HG03066 (cell line): Measurements from ENCODE around the gene GYPE.
"Not testable (repeated sequence)": the region's sequence is repeated elsewhere in the genome, so short reads cannot be mapped to it uniquely, and the experiment has no call there.

ENCODE experiments used
- ATAC-seq: cut with Tn5 transposase; IDR thresholded peaks from one replicate; pipeline ENCODE4 v1.9.1; 2021; ENCODE audit warnings: low read depth; ENCODE audit not compliant: unreplicated experiment

GYPE gene

DNA sequence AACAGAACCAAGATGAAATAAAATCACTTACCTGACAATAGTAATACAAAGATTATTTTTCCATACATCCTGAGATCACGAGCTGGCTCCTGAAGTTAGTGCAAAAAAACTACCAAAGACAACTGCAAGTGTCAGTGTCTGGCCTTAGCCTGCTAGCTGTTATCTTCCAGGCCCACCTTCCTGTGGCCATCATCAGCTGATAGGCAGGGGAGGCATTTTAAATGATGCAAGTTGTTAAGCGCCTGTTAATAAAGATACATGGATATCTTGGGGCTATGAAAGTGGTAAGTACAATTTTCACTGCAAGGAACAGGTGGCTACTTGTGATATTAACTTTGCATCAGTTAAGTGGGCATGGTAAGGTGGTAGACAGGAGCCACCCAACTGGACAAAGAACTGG is at the start of gene GYPE:
Gene GYPE (minus strand): TSS at position 120 of the 400 bp plus-strand sequence. CDS start 52 bp downstream, at position 68.
- not testable (repeated sequence) for ATAC-seq

DNA sequence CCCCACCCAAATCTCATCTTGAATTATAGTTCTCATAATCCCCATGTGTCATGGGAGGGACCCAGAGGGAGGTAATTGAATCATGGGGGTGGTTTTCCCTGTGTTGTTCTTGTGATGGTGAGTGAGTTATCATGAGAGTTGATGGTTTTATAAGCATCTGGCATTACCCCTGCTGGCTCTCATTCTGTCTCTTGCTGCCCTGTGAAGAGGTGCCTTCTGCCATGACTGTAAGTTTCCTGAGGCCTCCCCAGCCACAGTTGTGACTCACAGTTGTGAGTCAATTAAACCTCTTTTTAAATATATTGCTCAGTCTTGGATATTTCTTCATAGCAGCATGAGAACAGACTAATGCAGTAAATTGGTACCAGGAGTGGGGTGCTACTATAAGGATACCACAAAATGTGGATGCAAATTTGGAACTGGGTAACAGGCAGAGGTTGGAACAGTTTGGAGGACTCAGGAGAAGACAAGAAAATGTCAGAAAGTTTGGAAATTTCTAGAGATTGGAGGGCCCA is 46.2 kb upstream of the GYPE start:
- ATAC-seq, result not testable (repeated sequence)

DNA sequence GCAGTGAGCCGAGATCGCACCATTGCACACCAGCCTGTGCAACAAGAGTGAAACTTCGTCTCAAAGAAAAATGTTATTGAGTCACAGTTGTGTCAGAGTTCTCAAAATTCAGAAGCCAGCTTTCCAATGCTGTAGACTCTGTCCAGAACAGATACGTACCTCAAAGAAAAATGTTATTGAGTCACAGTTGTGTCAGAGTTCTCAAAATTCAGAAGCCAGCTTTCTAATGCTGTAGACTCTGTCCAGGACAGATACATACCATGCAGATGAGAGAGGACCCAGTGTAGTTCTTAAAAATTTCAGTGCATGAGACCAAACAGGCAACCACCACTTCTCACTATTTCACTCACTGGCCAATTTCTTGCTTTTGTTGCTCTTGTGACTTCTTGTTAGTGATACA is 45.6 kb upstream of the GYPE start:
- ATAC-seq, result not testable (repeated sequence)

DNA sequence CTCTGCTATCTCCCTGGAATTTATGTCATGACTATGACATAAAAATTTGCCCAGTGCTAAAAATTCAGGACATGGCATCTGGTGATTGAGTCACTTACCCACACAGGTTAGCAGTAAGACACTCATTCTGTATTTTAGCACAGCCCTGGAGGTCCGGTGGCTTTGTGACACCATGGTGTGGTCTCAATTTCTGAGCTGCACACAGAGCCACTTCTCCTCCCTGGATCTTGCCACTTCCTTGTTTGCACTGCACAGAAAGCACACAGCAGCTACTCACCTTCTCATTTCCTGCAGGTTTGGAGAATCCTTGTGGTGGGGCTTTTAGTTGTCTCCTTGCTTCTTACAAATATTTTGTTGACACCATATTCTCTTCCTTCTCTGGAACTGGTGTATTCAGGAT is 44.8 kb upstream of the GYPE start:
- not testable (repeated sequence) for ATAC-seq

DNA sequence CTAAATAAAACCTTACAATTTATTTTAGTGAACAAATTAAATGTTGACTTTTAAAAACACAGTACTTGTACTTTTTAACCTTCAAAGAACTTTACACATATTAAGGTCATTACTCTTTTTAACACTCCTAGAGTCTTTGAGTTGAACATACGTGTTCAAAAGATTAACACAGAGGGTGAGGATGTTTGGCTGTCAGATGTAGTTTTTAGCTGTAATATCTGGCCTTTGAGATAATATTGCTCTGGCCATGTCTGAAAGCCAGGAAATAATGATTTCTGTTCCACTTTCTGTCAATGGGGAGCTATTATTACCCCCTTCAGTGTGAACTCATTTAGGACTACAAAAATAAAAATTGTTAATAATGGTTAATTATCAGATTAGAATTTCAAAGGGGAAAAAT is 42.1 kb upstream of the GYPE start:
- not testable (repeated sequence) for ATAC-seq

DNA sequence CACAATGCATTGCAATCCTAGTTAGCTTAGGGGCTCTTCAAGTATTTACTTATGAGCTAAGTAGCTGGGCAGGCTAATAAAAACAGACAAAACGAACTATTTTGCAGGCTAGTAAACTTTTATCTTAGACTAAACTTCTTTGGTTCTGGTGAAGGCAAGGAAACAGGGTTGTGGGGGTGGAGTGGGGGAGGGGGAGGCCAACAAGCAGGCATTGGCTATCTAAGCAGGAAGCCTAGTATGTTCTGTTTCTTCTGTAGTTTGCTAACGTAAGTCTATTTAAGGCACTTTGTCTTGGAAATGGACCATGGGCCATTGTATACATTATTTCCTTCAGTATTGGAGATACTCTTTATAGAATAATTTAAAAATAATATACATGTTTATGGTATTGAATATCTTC is 35.3 kb upstream of the GYPE start:
- ATAC-seq, result not testable (repeated sequence)

DNA sequence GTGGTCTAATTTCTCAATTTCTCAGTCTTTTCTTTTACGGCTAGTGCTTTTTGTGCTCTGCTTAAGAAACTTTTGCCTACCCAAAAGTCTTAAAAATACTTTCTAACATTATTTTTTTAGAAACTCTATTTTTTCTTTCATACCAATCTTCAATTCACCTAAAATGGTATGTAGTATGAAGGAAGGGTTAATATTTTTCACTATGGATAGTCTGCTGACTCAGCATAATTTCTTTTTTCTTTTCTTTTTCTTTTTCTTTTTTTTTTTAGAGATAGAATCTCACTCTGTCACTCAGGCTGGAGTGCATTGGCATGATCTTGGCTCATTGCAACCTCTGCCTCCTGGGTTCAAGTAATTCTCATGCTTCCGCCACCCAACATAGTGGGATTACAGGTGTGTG is 34.2 kb upstream of the GYPE start:
- ATAC-seq, result no peak

DNA sequence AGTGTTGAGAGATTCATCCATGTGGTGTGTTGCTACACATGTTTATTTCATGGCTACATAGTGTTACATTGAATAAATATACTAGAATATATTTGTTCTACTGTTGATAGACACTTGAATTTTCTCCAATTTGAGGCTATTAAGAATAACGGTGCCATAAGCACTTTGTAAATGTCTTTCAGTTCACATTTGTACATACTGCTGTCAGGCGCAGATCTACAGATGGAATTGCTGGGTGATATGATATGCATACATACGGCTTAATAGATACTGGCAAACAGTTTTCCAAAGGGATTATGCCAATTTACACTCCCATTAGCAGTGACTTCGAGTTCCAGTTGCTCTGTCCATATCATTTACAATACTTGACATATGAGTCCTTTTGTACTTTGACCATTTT is 33.5 kb upstream of the GYPE start:
- not testable (repeated sequence) for ATAC-seq

DNA sequence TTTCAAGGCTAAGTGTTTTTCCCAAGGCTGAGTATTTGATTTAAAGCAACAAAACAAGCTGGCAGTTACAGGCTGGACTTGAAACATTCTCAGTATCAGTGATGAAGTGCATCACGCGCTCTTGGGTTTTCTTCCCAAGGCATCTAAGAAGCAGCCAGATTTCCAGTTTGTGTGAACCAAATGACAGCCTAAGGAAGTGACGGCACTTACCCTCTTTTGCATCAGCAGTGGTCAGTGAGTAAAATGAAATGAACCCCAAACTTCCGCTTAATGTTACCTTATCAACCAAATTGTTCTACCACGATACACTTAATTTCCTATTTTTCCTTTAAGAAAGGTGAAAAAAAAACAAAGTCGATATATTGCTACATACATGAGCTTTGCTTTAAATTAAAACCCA is 15.8 kb upstream of the GYPE start:
- no peak for ATAC-seq

DNA sequence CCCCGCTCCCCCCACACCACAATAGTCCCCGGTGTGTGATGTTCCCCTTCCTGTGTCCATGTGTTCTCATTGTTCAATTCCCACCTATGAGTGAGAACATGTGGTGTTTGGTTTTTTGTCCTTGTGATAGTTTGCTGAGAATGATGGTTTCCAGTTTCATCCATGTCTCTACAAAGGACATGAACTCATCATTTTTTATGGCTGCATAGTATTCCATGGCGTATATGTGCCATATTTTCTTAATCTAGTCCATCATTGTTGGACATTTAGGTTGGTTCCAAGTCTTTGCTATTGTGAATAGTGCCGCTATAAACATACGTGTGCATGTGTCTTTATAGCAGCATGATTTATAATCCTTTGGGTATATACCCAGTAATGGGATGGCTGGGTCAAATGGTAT is 11.1 kb upstream of the GYPE start:
- ATAC-seq, result not testable (repeated sequence)

DNA sequence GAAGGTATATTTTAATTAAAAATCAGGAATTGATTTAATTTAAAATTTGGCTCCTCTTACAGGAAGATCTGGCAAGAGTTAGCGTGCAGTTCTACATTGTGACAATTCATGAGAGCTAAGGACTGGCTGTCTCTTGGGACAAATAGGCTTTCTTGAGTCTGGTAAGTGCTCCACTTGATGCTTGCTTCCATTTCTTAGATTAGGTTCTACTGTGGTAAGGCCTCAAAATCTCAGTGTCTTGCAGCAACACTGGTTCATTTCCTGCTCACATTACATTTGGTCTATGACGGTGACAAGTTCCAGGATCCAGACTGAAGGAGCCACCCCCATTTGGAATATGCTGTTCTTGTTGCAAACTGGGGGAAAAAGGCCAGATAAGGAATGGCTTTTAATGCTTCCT is 7.1 kb upstream of the GYPE start:
- not testable (repeated sequence) for ATAC-seq

DNA sequence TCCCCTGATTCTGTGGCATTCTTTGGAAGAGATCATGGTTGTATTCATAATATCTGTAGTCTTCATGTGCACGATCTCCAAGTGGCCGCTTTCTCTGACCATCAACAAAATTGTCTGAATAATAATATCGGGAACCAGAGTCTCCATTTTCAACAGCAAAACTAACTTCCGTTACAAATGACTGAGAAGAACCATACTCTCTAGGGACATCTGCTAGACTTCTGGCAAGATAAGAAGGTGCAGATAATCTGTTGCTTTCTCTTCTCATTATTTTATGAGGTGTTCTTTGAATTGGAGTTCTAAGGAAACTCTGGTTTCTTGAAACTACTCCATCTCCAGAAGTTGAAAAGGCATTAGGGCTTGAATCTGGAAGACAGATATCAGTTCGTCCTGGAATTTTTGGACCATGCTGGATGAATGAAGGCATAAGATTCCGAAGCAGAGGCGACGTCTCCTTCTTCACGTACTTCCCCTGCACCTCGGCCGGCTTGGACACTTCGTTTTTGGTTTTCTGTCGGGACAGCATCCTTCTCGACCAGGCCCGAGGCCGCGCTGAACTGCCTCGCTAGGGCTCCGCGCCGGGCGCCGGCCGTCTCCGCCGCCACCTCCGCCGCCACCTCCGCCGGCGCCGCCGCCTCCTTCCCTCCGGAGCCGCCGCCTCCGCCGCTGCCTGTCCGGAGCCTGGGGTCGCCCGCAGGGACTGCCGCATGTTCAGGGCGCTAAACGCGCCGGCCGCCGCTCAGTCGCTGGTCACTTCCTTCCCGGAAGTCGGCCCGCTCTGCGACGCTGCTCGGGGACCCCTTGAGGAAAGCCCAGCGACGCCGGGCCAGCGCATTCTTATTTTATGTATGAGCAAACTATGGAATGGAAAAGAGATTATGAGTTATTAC is 6.4 kb upstream of the GYPE start:
- ATAC-seq, result peak; percentile 70

DNA sequence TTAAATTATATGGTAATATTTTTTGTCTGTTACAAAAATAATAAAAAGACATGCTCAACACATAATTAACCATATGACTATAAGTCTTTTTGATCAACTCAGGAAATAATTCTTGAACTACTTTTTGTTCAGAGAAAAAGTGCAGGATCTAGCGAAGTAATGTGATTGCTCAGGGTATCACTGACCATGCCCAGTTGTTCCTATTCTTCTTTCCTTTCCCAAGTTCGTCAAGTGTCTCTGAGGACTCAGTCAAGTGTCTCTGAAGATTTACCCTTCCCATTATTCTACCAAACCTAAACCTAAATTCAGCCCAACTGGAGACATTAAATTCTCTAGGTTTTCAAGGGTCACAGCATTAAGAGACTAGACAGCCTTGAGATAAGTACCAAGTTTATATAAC is 5.5 kb upstream of the GYPE start:
- ATAC-seq, result not testable (repeated sequence)

DNA sequence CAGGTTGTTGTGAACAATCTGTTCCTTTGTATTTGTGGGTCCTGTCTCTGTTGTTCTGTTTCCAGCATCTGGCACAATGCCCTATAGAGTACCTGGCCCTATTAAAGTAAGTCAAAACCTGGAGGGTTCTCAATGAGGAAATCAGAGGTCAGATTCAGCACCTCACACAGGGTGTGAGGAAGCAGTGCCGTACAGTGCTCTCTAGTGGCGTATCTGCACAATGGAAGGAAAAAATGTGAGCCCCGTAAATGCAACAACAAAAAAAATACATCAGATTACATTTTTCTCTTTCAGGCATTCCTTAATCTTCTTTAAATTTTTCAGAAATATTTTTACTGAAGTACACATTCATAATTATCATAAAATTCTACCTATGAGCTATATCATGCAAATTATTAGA is 2.5 kb upstream of the GYPE start:
- ATAC-seq, result peak; percentile 42

DNA sequence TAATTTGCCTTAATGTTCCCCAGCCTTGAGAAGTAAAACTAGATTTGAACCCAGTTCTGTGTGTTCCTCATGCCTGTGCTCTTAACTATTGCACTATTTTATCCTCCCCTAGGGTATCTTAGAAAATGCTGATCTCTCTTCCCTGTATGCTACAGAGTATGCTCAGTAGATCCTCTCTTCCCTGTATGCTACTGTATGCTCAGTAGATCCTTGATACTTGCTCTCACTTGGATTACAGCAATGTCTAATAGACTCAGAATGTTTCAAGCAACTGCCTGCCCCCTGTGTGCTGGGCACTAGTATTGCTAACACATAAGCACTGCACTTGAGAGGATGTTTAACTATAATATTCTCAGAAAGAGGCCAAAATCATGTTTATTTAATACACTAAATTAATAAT is 928 bp downstream of the GYPE start:
- not testable (repeated sequence) for ATAC-seq

DNA sequence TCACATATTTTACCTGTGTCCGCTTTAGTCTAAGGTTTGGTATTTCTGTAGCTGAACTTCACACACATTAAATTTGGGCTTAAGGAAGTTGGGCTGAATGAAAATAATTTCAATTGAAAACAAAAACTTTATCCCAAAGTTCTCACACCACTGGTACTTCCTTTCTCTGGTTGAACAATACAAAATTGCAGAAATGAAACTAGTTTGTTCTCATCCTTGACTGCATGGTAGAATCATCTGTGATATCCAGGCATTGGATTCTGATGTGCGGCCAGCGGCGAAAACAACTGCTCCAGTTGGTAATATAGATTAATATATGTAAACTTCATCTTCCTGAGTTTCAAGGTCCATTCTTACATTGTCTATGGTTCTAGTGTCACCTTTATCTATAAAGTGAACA is 15.0 kb downstream of the GYPE start:
- not testable (repeated sequence) for ATAC-seq

DNA sequence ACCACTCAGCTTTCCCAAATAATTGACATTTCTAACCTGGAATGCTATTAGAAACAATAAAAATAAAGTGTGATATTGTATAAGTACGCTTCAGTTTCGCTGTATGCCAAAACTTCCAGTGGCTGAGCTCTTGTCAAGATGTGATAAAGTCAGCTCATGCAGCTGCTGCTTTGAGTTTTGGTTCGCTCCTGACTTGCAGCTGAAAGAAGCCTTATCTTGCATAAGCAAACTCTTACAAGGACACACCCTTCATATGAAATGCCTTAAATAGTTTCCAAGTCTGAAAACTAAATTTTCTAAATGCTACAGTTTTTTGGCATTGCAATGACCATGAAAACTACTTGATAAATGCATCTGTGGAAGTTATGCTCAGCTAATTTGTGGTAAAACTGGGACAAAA is 17.2 kb downstream of the GYPE start:
- not testable (repeated sequence) for ATAC-seq

DNA sequence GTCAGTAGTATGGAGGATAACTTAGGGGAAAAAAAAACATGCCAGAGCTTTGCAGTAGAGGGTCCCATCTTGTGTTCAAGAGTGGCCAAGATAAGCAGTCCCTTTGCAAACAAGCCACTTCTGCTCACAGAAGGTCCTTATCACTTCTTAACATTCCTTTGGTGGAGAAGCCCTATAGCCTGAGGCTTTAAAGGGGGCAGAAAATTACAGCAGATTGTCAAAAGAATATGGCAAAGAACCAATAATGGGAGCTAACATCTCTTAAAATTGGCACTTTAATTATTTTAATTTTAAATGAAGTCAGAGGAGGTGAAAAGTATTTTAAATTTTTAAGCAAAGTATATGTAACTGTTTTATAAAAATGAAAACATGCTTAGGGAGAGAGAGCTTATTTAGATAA is 20.4 kb downstream of the GYPE start:
- not testable (repeated sequence) for ATAC-seq

DNA sequence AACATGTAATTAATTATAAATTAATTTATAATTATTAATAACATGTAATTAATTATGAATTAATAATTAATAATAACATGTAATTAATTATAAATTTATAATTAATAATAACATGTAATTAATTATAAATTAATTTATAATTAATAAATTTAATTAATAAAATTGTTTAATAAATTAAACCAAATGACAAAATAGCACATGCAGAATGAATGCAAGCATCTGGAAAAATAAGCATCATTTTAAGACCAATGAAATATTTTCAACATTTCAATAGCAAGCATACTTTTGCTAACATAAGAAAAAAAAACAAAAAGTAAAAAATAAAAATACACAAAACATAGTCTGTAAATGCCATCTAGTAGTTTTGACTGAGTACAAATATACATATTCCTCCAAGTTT is 21.8 kb downstream of the GYPE start:
- no peak for ATAC-seq

DNA sequence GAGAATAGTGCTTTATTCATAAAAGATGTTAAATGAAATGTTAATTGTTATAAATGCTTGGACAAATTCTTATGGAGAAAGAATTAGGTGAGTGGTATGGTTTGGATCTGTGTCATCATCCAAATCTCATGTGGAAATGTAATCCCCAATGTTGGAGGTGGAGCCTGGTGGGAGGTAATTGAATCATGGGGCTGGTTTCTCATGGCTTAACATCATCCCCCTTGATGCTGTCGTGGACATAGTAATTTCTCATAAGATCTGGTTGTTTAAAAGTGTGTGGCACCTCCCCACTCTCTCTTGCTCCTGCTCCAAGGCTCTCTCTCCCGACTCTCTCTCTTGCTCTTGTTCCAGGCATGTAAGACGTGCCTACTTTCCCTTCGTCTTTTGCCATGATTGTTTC is 22.5 kb downstream of the GYPE start:
- ATAC-seq, result no peak

DNA sequence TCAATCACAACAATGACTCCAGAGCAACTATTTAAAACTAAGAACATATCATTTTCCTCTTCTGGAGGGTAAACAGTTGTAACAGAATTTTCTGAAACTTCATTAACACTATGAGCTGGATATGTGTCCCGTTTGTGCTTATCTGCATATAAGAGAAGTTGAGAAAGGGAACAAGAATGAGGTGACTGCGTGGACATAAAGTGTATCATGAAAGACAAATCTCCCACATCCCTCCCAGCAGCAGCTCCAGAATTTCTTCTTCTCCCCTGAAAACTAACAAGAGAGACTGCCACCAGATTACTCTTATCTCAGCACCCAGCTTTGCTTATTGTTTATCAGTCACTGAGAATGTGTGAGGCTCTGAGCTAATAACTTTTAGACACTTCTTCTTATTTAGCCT is 25.8 kb downstream of the GYPE start:
- ATAC-seq, result not testable (repeated sequence)

DNA sequence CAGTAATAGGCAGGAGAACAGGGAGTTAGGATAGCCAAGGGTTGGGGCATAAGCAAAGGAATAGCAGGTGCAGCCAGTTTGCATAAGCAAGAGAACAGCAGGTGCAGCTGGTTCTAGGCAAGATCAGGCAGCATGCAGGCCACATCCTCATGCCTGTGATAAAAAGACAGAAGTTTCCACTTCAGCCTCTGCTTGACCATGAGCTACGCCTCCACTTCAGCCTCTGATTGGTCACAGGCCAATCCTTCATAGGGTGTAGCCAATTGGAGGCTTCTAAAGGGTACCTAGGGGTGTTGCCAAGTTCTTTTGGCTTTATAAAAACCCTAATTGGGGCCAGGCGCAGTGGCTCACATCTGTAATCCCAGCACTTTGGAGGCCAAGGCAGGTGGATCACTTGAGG is 30.0 kb downstream of the GYPE start:
- ATAC-seq, result not testable (repeated sequence)
